H1 (cell line): ENCODE results near the gene ABLIM1. TPM values are rescaled to one million over a fixed set of nuclear protein-coding genes. Genes with fewer than 3 reads are reported as not detected.

ENCODE experiments used
- CTCF ChIA-PET: fragments of 300-600 bp; sonication (Branson Sonifier 250); formaldehyde crosslinking; loops from one replicate; lab custom pipeline; 2021; ENCODE audit not compliant: partially characterized antibody; lab: Charles Lee
- POLR2A ChIA-PET: fragments of 300-600 bp; sonication (Branson Sonifier 250); formaldehyde crosslinking; loops from one replicate; lab custom pipeline; 2021; ENCODE audit warnings: inconsistent platforms; ENCODE audit not compliant: partially characterized antibody; lab: Charles Lee
- DNase-seq, 2 experiments: peaks; one replicate each; pipeline versions ENCODE4 v3.0.0 to v3.0.0-alpha.2; 2010 to 2022; ENCODE audit warnings: low spot score in 2 of 2, low read depth in 1 of 2, mixed read lengths in 1 of 2
- FAIRE-seq: peaks from 2 replicates; lab custom pipeline; 2011; peaks lifted over from hg19 to GRCh38; lab: Jason Lieb, UNC
- H2AFZ ChIP-seq: 2 replicates; pipeline ENCODE4 v1.8.1; 2012; ENCODE audit warnings: low read length, inconsistent platforms
- H2AK5ac ChIP-seq: 2 replicates; pipeline ENCODE4 v1.6.1; 2013; ENCODE audit warnings: low read depth, low read length
- H2BK120ac ChIP-seq: replicated peaks from 2 replicates; pipeline ENCODE3; 2013; ENCODE audit warnings: low read depth, low read length, inconsistent platforms
- H2BK12ac ChIP-seq: 2 replicates; pipeline ENCODE4 v1.6.1; 2013; ENCODE audit warnings: low read depth, low read length
- H2BK15ac ChIP-seq: 2 replicates; pipeline ENCODE4 v1.6.1; 2013; ENCODE audit warnings: low read length
- H2BK20ac ChIP-seq: 2 replicates; pipeline ENCODE4 v1.6.1; 2013; ENCODE audit warnings: low read length
- H2BK5ac ChIP-seq: 2 replicates; pipeline ENCODE4 v1.6.1; 2013; ENCODE audit warnings: low read depth, low read length
- H3K14ac ChIP-seq: 2 replicates; pipeline ENCODE4 v1.6.1; 2013; ENCODE audit warnings: inconsistent platforms; ENCODE audit not compliant: insufficient read length
- H3K18ac ChIP-seq: 2 replicates; pipeline ENCODE4 v1.6.1; 2013; ENCODE audit warnings: low read length; ENCODE audit errors: extremely low read depth
- H3K23ac ChIP-seq: 2 replicates; pipeline ENCODE4 v1.6.1; 2013; ENCODE audit warnings: inconsistent platforms; ENCODE audit not compliant: insufficient read length
- H3K23me2 ChIP-seq: 2 replicates; pipeline ENCODE4 v1.6.1; 2013; ENCODE audit warnings: low read depth, low read length
- H3K27ac ChIP-seq: 2 replicates; pipeline ENCODE4 v1.6.1; 2011; ENCODE audit warnings: low read depth, low read length, inconsistent platforms
- H3K27me3 ChIP-seq, 4 experiments: replicated peaks in 1 of 4; 1 replicate in 1 of 4; 2 replicates in 3 of 4; pipeline versions ENCODE4 v1.6.1 to v1.8.1; 2011 to 2013; ENCODE audit warnings: low read length in 3 of 4, mild to moderate bottlenecking in 3 of 4, inconsistent platforms in 2 of 4, mixed read lengths in 2 of 4, moderate library complexity in 1 of 4; ENCODE audit not compliant: control insufficient read depth in 3 of 4, insufficient read depth in 3 of 4; ENCODE audit errors: extremely low read depth in 1 of 4
- H3K36me3 ChIP-seq, 4 experiments: 2 replicates each; pipeline versions ENCODE4 v1.6.1 to v1.8.1; 2011 to 2013; ENCODE audit warnings: mild to moderate bottlenecking in 4 of 4, low read length in 3 of 4, moderate library complexity in 2 of 4, control low read depth in 1 of 4, inconsistent platforms in 1 of 4; ENCODE audit not compliant: insufficient read depth in 4 of 4, control insufficient read depth in 2 of 4
- H3K4ac ChIP-seq: replicated peaks from 2 replicates; pipeline ENCODE3; 2013; ENCODE audit warnings: low read length, low read depth, mixed read lengths, inconsistent platforms; ENCODE audit not compliant: insufficient read length
- H3K4me1 ChIP-seq, 4 experiments: replicated peaks in 1 of 4; 1 replicate in 1 of 4; 2 replicates in 3 of 4; pipeline versions ENCODE4 v1.6.1 to v1.8.1; 2011 to 2013; ENCODE audit warnings: low read length in 3 of 4, inconsistent platforms in 2 of 4, mixed read lengths in 1 of 4; ENCODE audit not compliant: insufficient read depth in 4 of 4, control insufficient read depth in 3 of 4
- H3K4me2 ChIP-seq, 2 experiments: 2 replicates each; pipeline versions ENCODE4 v1.6.1 to v1.8.1; 2011 to 2013; ENCODE audit warnings: low read depth in 2 of 2, low read length in 2 of 2, control low read depth in 1 of 2, inconsistent platforms in 1 of 2, mild to moderate bottlenecking in 1 of 2; ENCODE audit not compliant: insufficient read depth in 1 of 2
- H3K4me3 ChIP-seq, 4 experiments: fragments of 200-600, 300-600 bp in 1 of 4; sonication (generic), shearing (Covaris generic), sonication (Bioruptor Twin) in 1 of 4; 2 replicates each; pipeline versions ENCODE4 v1.5.1 to v1.8.1; 2011 to 2016; ENCODE audit warnings: low read length in 4 of 4, low read depth in 3 of 4, control low read depth in 2 of 4, inconsistent platforms in 2 of 4, mild to moderate bottlenecking in 2 of 4, mixed read lengths in 1 of 4, moderate library complexity in 1 of 4; ENCODE audit not compliant: insufficient read depth in 2 of 4; ENCODE audit errors: extremely low read depth in 1 of 4
- H3K56ac ChIP-seq: replicated peaks from 2 replicates; pipeline ENCODE3; 2013; ENCODE audit warnings: low read depth, mild to moderate bottlenecking, mixed read lengths, low read length, inconsistent platforms; ENCODE audit not compliant: insufficient read length
- H3K79me1 ChIP-seq: 2 replicates; pipeline ENCODE4 v1.6.1; 2013; ENCODE audit warnings: low read depth, low read length, control low read depth
- H3K79me2 ChIP-seq, 2 experiments: 2 replicates each; pipeline versions ENCODE4 v1.6.1 to v1.8.1; 2012 to 2013; ENCODE audit warnings: low read length in 2 of 2, mild to moderate bottlenecking in 2 of 2, inconsistent platforms in 1 of 2; ENCODE audit not compliant: insufficient read depth in 2 of 2, control insufficient read depth in 1 of 2
- H3K9ac ChIP-seq, 4 experiments: replicated peaks in 1 of 4; 1 replicate in 1 of 4; 2 replicates in 3 of 4; pipeline versions ENCODE4 v1.6.1 to v1.8.1; 2011 to 2013; ENCODE audit warnings: low read depth in 3 of 4, low read length in 3 of 4, control low read depth in 2 of 4, mild to moderate bottlenecking in 2 of 4, moderate library complexity in 2 of 4, inconsistent platforms in 1 of 4; ENCODE audit errors: extremely low read depth in 1 of 4
- H3K9me3 ChIP-seq, 2 experiments: 2 replicates each; pipeline versions ENCODE4 v1.6.1 to v1.8.1; 2012 to 2013; ENCODE audit warnings: mild to moderate bottlenecking in 2 of 2, moderate library complexity in 2 of 2, control low read depth in 1 of 2, inconsistent platforms in 1 of 2, low read depth in 1 of 2, low read length in 1 of 2, mixed read lengths in 1 of 2; ENCODE audit not compliant: insufficient read depth in 2 of 2
- H4K20me1 ChIP-seq, 2 experiments: replicated peaks in 1 of 2; 2 replicates each; pipeline versions ENCODE3 to v1.8.1; 2011 to 2013; ENCODE audit warnings: inconsistent platforms in 2 of 2, low read length in 2 of 2, mild to moderate bottlenecking in 1 of 2; ENCODE audit not compliant: insufficient read depth in 2 of 2, control insufficient read depth in 1 of 2
- H4K5ac ChIP-seq: 2 replicates; pipeline ENCODE4 v1.6.1; 2013; ENCODE audit warnings: low read length, low read depth, mixed read lengths, inconsistent platforms; ENCODE audit not compliant: insufficient read length
- H4K8ac ChIP-seq: 2 replicates; pipeline ENCODE4 v1.8.0; 2013; ENCODE audit warnings: mild to moderate bottlenecking, moderate library complexity, low read length, inconsistent platforms; ENCODE audit not compliant: insufficient read depth; ENCODE audit errors: extremely low read depth
- H4K91ac ChIP-seq: replicated peaks from 2 replicates; pipeline ENCODE3; 2013; ENCODE audit warnings: low read length, mixed read lengths, inconsistent platforms; ENCODE audit not compliant: insufficient read length
- ASH2L ChIP-seq: fragments of 200-600, 300-600 bp; sonication (generic); IDR thresholded peaks from one replicate; pipeline ENCODE4 v1.7.1; 2017; ENCODE audit warnings: low read length
- CEBPB ChIP-seq: IDR thresholded peaks from 2 replicates; pipeline ENCODE4 v1.6.1; 2012; ENCODE audit warnings: low read depth, low read length
- EGR1 ChIP-seq: IDR thresholded peaks from 2 replicates; pipeline ENCODE4 v1.6.1; 2011; ENCODE audit warnings: low read depth, low read length, borderline replicate concordance
- FOSL1 ChIP-seq: IDR thresholded peaks from 2 replicates; pipeline ENCODE4 v1.6.1; 2011; ENCODE audit warnings: mild to moderate bottlenecking, low read depth, low read length, moderate library complexity; ENCODE audit not compliant: insufficient read depth
- JUND ChIP-seq: IDR thresholded peaks from 2 replicates; pipeline ENCODE4 v1.6.1; 2011; ENCODE audit warnings: mild to moderate bottlenecking, improper control_type of control experiment, low read length
- KDM4A ChIP-seq: IDR thresholded peaks from one replicate; pipeline ENCODE4 v1.7.1; 2012; ENCODE audit warnings: low read depth, mild to moderate bottlenecking, moderate library complexity, low read length, inconsistent platforms; ENCODE audit not compliant: severe bottlenecking
- KDM5A ChIP-seq: fragments of 200-600 bp; IDR thresholded peaks from 2 replicates; pipeline ENCODE4 v1.7.1; 2012; ENCODE audit warnings: mild to moderate bottlenecking, low read length, inconsistent platforms, mixed read lengths
- PHF8 ChIP-seq: fragments of 200-600 bp; sonication (generic); conservative IDR thresholded peaks from 2 replicates; pipeline ENCODE4 v1.7.1; 2012; ENCODE audit warnings: low read depth, mild to moderate bottlenecking, inconsistent platforms, low read length, moderate library complexity
- POLR2AphosphoS5 ChIP-seq: IDR thresholded peaks from 2 replicates; pipeline ENCODE4 v1.6.1; 2011; ENCODE audit warnings: low read depth, low read length
- RBBP5 ChIP-seq: IDR thresholded peaks from 2 replicates; pipeline ENCODE4 v1.7.1; 2012; ENCODE audit warnings: low read depth, mild to moderate bottlenecking, inconsistent platforms, low read length, moderate library complexity, borderline replicate concordance
- SUZ12 ChIP-seq: fragments of 200-600 bp; sonication (generic); IDR thresholded peaks from 2 replicates; pipeline ENCODE4 v1.6.1; 2012; ENCODE audit warnings: mild to moderate bottlenecking, inconsistent platforms, low read length, moderate library complexity, mixed read lengths
- TAF1 ChIP-seq: IDR thresholded peaks from 2 replicates; pipeline ENCODE4 v1.6.1; 2011; ENCODE audit warnings: mild to moderate bottlenecking, low read depth, low read length
- TEAD4 ChIP-seq: IDR thresholded peaks from 2 replicates; pipeline ENCODE4 v1.6.1; 2012; ENCODE audit warnings: low read depth, low read length, inconsistent platforms, mixed read lengths
- YY1 ChIP-seq: IDR thresholded peaks from 2 replicates; pipeline ENCODE4 v1.6.1; 2011; ENCODE audit warnings: low read depth, mild to moderate bottlenecking, low read length
- WGBS, 2 experiments: shearing (Covaris generic) in 1 of 2; methylation state at CpG; one replicate each; pipeline versions ENCODE4 v1.1.6 to v1.1.7; 2013 to 2015; ENCODE audit warnings: low lambda C conversion rate in 2 of 2, mixed read lengths in 2 of 2, inconsistent platforms in 1 of 2, low coverage in 1 of 2, missing lambda C conversion rate in 1 of 2; ENCODE audit not compliant: insufficient replicate concordance in 2 of 2, insufficient coverage in 1 of 2, insufficient read length in 1 of 2; ENCODE audit errors: extremely low coverage in 1 of 2, missing lambda C conversion rate in 1 of 2; 5-methylcytosine and 5-hydroxymethylcytosine counted together
- polyA plus RNA-seq, 7 experiments: library from polyadenylated mRNA; depleted of rRNA in 3 of 7; stranded (reverse) in 5 of 7; unstranded in 2 of 7; fragments of >200 nt in 5 of 7; fragments of 200-250 nt in 2 of 7; gene quantifications; 1 replicate in 5 of 7; 2 replicates in 1 of 7; 4 replicates in 1 of 7; pipeline versions ENCODE4 v1.2.1 to v1.2.3, GENCODE V29; 2011 to 2013; ENCODE audit warnings: missing spikeins in 2 of 7, mixed read lengths in 2 of 7
- total RNA-seq: library from RNA; stranded (reverse); fragmentation: NEBNext Ultra II Directional; extraction: Animal tissue kit (Norgen Biotek cat#: 25700); gene quantifications from 2 replicates; pipeline ENCODE4 v1.2.1, GENCODE V29; 2021

Gene ABLIM1
- total and polyA plus RNA-seq, 2 of the 8 experiments (the other 6 are each of a cell fraction or from before 2014, with no cell fraction given): 51.2 to 51.7 TPM

DNA sequence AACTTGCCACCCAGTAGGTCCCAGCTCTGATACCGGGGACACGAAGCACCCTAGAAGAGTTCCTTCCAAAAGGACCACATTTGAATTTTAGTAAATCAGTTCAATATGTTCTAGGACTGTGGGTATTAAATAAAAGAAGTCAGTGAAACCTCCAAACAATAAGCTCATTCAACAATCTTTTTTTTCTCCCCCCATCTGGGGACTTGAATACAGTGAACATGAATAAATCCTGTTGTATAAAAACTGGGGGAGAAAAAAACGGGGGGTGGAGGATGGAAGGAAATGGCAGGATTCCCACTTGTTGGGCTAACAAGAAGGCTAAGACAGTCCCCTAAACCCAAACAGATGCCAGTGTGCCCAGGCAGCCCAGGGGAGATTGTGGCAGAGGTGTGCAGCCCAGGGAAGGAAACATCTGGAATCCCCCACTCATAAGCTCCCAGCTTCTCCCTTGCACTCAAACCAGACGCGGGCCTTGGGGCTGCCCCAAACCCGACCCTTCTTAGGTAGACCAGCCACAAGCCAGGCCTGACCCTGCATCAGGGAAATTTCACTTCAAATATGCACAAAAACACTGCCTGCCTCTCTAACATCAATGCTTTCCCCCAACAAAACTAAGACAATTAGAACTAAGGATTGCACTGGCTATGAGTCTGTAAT, 262.6 kb downstream of the ABLIM1 start:
- no peak overlapping the region for H2BK120ac ChIP-seq
- H2AK5ac ChIP-seq: no peak overlapping the region
- no peaks in the 10 kb centered on the region for H3K36me3 ChIP-seq
- H3K4ac ChIP-seq: no peak overlapping the region
- H3K27ac ChIP-seq: no peak overlapping the region
- no peak overlapping the region for H4K91ac ChIP-seq
- ChIA-PET POLR2A (no interaction called here), CTCF (interaction anchor here (0.6 to 7.0 kb wide), 8 partner anchors 8 to 92 kb away, joined by 3 to 98 read pairs (median 5); no protein-coding TSS in a partner anchor)
- 96% methylated on average over 6 of the region's 6 CpGs; no CpG with 5 or more reads in 1 of the 2 experiments for WGBS, 2 experiments
- no peak overlapping the region for H2BK5ac ChIP-seq
- H3K4me2 ChIP-seq: no peak overlapping the region
- no peak overlapping the region for H3K56ac ChIP-seq
- H3K4me1 ChIP-seq: peaks cover 0 to 10% (median 4%) of the 10 kb centered on the region in 4 experiments; a peak in 4 of 7 replicates
- H3K23ac ChIP-seq: no peak overlapping the region
- no peak overlapping the region for H2BK15ac ChIP-seq
- H3K9ac ChIP-seq: no peak overlapping the region
- no peak overlapping the region for H2AFZ ChIP-seq
- no peaks in the 10 kb centered on the region for H3K23me2 ChIP-seq
- H4K8ac ChIP-seq: no peak overlapping the region
- no peaks in the 10 kb centered on the region for H3K79me2 ChIP-seq
- FAIRE-seq (no peak), DNase-seq (no peak)
- H3K9me3 ChIP-seq: no peaks in the 10 kb centered on the region
- no peak overlapping the region for H2BK12ac ChIP-seq
- H3K18ac ChIP-seq: no peak overlapping the region
- H3K27me3 ChIP-seq: no peaks in the 10 kb centered on the region; a peak in 2 of 7 replicates
- no peak overlapping the region for H2BK20ac ChIP-seq
- H3K14ac ChIP-seq: no peak overlapping the region
- H3K79me1 ChIP-seq: no peaks in the 10 kb centered on the region
- H4K5ac ChIP-seq: no peak overlapping the region
- H3K4me3 ChIP-seq: no peak overlapping the region
- no peaks in the 10 kb centered on the region for H4K20me1 ChIP-seq
- TF ChIP-seq KDM4A (no peak), KDM5A (no peak), YY1 (no peak), JUND (no peak), ASH2L (no peak), RBBP5 (no peak), EGR1 (no peak), TEAD4 (no peak), CEBPB (no peak), TAF1 (no peak), FOSL1 (no peak), POLR2AphosphoS5 (no peak), SUZ12 (no peak), PHF8 (no peak)
